Keratinocyte (primary cell): ENCODE measurements around the gene TRIM69.
"Not testable (repeated sequence)": the region's sequence is repeated elsewhere in the genome, so short reads cannot be mapped to it uniquely, and the experiment has no call there.

ENCODE experiments used
- EZH2 ChIP-seq: IDR thresholded peaks from one replicate; pipeline ENCODE4 v1.6.1; 2012; ENCODE audit warnings: inconsistent platforms, mild to moderate bottlenecking, low read length, moderate library complexity
- TF ChIP-seq, protein P1 (sequence below), 3 experiments: IDR thresholded peaks in 1 of 3; conservative IDR thresholded peaks in 1 of 3; optimal IDR thresholded peaks in 1 of 3; 2 replicates in 2 of 3; 3 replicates in 1 of 3; pipeline versions ENCODE3 to v1.5.1; 2011; ENCODE audit warnings: low read length in 3 of 3, mild to moderate bottlenecking in 3 of 3, moderate library complexity in 2 of 3, control low read depth in 1 of 3, inconsistent platforms in 1 of 3; ENCODE audit not compliant: insufficient read depth in 2 of 3; ENCODE audit errors: extremely low read depth in 1 of 3

- TF ChIP-seq, protein P1, sequence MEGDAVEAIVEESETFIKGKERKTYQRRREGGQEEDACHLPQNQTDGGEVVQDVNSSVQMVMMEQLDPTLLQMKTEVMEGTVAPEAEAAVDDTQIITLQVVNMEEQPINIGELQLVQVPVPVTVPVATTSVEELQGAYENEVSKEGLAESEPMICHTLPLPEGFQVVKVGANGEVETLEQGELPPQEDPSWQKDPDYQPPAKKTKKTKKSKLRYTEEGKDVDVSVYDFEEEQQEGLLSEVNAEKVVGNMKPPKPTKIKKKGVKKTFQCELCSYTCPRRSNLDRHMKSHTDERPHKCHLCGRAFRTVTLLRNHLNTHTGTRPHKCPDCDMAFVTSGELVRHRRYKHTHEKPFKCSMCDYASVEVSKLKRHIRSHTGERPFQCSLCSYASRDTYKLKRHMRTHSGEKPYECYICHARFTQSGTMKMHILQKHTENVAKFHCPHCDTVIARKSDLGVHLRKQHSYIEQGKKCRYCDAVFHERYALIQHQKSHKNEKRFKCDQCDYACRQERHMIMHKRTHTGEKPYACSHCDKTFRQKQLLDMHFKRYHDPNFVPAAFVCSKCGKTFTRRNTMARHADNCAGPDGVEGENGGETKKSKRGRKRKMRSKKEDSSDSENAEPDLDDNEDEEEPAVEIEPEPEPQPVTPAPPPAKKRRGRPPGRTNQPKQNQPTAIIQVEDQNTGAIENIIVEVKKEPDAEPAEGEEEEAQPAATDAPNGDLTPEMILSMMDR (optimal IDR thresholded peaks at IDR 0.05 in 1 of 3, IDR thresholded peaks at IDR 0.05 in 1 of 3, conservative IDR thresholded peaks at IDR 0.05 in 1 of 3; ENCODE audit: extremely low read depth in 1 of 3, insufficient read depth in 2 of 3, low read length in 3 of 3) = not testable (repeated sequence)
- TF ChIP-seq EZH2 = not testable (repeated sequence)
These were observed 46.1 kb upstream of the TRIM69 start for GRCh38 chr15:44690245-44690644.
